Measurements from ENCODE around the gene RPS6KA3.
"Not testable (repeated sequence)": the region's sequence is repeated elsewhere in the genome, so short reads cannot be mapped to it uniquely, and the experiment has no call there.

RPS6KA3 gene

DNA sequence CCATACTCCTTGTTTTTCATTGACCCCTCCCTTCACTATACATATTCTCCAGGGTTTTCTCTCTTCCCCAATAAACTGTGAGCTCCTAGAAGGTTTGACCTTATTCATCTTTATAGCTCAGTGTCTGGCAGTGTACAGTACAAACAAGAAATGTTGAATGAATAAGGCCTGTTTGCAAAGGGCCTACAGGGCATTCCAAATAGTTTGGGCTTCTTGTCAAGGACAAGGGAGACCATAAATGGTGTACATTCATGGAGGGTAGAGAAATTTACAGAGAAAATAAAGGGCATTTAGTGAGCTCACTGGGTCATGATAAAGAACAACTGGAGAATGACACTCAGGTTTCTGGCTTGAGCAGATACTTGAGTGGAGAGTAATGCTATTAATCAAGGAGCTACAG is 77.5 kb downstream of the RPS6KA3 start:
- ATAC-seq (replicated peaks) = no peak
- Mint-ChIP-seq H3K4me3 (no peak overlapping the region), H3K27ac (peak overlapping the region; percentile 51 to 65), H3K27me3 (no peaks in the 10 kb centered on the region), H3K4me1 (ENCODE audit: low read depth in 2 of 2) (peaks cover 0 to 6% of the 10 kb centered on the region in 2 donors), H3K9me3 (no peaks in the 10 kb centered on the region), H3K36me3 (ENCODE audit: insufficient read depth) (peaks cover 67% of the 10 kb centered on the region)
- DNase-seq = no peak

DNA sequence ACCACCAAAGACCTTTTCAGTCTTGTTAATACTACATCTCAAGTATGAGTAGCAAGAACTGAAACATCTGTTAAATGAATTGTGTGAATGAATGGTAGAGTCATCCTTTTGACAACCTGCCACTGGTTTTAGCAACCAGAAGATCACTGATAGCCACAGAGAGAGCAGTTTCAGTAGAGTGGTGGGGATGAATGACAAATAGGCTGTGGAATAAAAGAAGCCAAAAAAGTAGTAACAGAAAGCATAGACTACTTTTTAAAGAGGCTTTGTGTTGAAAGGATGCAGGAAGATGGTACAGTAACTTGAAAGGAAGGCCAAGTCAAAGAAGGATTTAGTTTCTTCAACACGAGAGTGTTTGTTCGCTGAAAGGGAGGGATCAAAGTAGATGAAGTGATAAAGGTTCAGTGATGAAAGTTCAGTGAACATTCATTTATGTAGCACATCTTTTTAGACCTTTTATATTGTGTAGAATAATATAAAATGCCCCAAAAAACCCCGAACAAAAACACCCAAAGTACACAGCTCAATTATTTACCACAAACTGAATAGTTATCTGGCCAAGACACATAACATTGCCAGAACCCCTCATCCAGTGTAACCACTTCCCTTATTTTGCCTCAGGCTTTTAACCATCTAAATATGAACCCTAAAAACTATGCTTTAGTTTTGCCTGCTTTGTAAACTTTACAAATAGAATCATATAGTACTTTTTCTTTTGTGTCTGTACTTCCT is 84.9 kb downstream of the RPS6KA3 start:
- Mint-ChIP-seq H3K9me3 (no peaks in the 10 kb centered on the region), H3K27me3 (no peaks in the 10 kb centered on the region), H3K4me1 (ENCODE audit: low read depth in 2 of 2) (peaks cover 2 to 16% of the 10 kb centered on the region in 2 donors), H3K36me3 (ENCODE audit: insufficient read depth) (peaks cover 48% of the 10 kb centered on the region), H3K27ac (peak overlapping the region; percentile 59 to 68), H3K4me3 (peak overlapping the region in 1 of 2 donors; percentile 6)
- ATAC-seq (replicated peaks) (no peak), DNase-seq (no peak)

DNA sequence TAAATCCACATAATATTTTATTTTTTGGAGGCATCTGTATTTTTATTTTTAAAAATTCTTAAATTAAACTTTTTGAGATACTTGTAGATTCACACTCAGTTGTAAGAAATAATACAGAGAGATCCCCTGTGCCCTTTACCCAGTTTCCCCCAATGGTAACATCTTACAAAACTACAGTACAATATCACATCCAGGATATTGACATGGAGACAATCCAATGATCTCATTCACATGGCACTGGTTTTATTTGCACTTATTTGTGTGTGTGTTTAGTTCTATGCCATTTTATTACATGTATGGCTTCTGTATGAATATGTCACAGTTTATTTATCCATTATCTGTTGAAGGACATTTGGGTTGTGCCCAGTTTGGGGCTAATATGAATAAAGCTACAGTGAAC is 89.6 kb downstream of the RPS6KA3 start:
- no peak for DNase-seq
- Mint-ChIP-seq H3K9me3 (no peaks in the 10 kb centered on the region), H3K36me3 (ENCODE audit: insufficient read depth) (peaks cover 60% of the 10 kb centered on the region)

DNA sequence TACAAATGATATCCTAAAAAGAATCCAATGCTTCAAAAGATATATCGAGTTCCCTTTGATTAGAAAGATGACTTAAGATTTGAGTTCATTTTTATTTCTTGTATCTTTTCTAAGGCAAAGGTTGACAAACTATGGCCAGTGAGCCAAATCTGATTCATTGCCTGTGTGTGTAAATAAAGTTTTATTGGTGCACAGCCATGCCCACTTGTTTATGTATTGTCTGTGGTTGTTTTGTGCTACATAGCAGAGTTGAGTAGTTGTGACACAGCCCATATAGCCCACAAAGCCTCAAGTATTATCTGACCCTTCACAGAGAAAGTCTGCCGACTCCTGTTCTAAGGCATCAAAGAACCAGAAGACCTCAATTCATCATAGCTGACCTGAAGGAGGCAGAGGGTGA is 92.9 kb downstream of the RPS6KA3 start:
- Mint-ChIP-seq H3K27ac (no peak overlapping the region), H3K4me3 (no peak overlapping the region), H3K27me3 (no peaks in the 10 kb centered on the region), H3K36me3 (ENCODE audit: insufficient read depth) (peaks cover 70% of the 10 kb centered on the region), H3K4me1 (ENCODE audit: low read depth in 2 of 2) (peaks cover 0 to under 1% of the 10 kb centered on the region in 2 donors), H3K9me3 (no peaks in the 10 kb centered on the region)
- DNase-seq (no peak), ATAC-seq (replicated peaks) (no peak)

More for the DNA sequence above, 89.6 kb downstream of the RPS6KA3 start:
- Mint-ChIP-seq H3K27ac (no peak overlapping the region), H3K4me1 (ENCODE audit: low read depth in 2 of 2) (peaks cover 2 to 12% of the 10 kb centered on the region in 2 donors), H3K27me3 (no peaks in the 10 kb centered on the region), H3K4me3 (no peak overlapping the region)
- no peak for ATAC-seq (replicated peaks)

DNA sequence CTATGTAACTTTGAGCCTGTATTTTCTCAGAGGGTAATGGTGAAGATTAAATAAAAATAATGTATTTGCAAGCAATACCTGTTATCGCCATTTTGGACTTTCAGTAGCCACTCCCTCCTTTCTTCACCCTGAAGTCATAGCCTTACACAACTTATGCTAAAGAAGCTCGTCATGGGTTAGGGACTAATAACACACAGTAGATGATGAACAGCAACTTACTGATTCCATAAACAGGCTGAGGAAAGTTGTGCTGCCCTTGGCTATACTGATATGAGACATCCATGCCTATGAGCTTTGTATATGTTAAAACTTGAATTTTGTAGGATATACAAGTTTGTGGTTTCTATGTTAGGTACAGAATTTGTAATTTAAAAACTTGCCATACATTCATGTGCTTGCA is 93.4 kb downstream of the RPS6KA3 start:
- no peak overlapping the region for H3K27ac Mint-ChIP-seq
- no peak for DNase-seq
- no peak for ATAC-seq (replicated peaks)
- peaks cover 69% of the 10 kb centered on the region for H3K36me3 Mint-ChIP-seq (ENCODE audit: insufficient read depth)
- H3K4me3 Mint-ChIP-seq = no peak overlapping the region
- no peaks in the 10 kb centered on the region for H3K9me3 Mint-ChIP-seq
- no peaks in the 10 kb centered on the region for H3K4me1 Mint-ChIP-seq (ENCODE audit: low read depth in 2 of 2)
- no peaks in the 10 kb centered on the region for H3K27me3 Mint-ChIP-seq

- no peak overlapping the region for H3K4me3 Mint-ChIP-seq
- no peaks in the 10 kb centered on the region for H3K9me3 Mint-ChIP-seq
- no peaks in the 10 kb centered on the region for H3K4me1 Mint-ChIP-seq (ENCODE audit: low read depth in 2 of 2)
- peaks cover 79% of the 10 kb centered on the region for H3K36me3 Mint-ChIP-seq (ENCODE audit: insufficient read depth)
- no peaks in the 10 kb centered on the region for H3K27me3 Mint-ChIP-seq
- no peak overlapping the region for H3K27ac Mint-ChIP-seq
- DNase-seq (no peak), ATAC-seq (replicated peaks) (no peak)
These were observed 94.8 kb downstream of the RPS6KA3 start for GRCh38 chrX:20171887-20172286.

DNA sequence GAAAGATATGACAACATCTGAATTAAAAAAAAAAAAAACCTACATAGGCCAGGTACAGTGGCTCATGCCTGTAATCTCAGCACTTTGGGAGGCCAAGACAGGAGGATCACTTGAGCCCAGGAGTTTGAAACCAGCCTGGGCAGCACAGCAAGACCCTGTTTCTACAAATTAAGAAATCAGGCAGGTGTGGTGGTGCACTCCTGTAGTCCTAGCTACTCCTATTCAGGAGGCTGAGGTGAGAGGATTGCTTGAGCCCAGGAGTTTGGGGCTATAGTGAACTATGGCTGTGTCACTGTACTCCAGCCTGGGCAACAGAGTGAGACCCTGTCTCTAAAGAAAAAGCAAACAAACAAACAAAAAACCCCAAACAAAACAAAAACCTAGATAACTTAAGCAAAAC is 104.2 kb downstream of the RPS6KA3 start:
- DNase-seq; H3K4me1 Mint-ChIP-seq (ENCODE audit: low read depth in 2 of 2); H3K27ac Mint-ChIP-seq; ATAC-seq (replicated peaks); H3K9me3 Mint-ChIP-seq; H3K27me3 Mint-ChIP-seq; H3K4me3 Mint-ChIP-seq: not testable (repeated sequence)
- H3K36me3 Mint-ChIP-seq (ENCODE audit: insufficient read depth) = peaks cover 65% of the 10 kb centered on the region

DNA sequence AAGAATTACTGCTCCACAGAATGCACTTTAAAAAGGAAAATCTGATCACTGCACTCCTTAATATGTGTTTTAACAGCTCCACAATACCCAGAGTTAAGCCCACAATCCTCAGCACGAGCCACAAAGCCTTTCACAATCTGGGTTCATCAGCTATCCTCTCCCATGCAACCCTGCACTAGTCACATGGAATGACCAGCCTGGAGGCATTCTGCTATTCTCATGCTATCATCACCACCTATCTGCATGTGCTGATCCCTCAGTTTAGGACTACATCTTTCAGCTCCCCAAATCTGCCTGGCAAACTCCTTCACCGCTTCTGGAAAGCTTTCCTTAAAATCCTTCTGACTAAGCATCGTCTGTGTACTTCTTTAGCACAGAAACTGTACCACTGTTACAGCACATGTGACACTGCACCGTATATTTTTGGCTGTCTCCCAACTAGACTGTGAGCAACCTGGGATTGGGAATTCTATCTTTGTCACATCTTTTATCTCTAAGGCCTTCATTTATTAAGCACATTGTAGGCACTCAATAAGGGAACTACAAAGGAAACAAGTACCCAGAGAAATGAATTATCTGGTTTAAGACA is 106.8 kb downstream of the RPS6KA3 start:
- Mint-ChIP-seq H3K27me3 (no peaks in the 10 kb centered on the region), H3K4me3 (no peak overlapping the region), H3K36me3 (ENCODE audit: insufficient read depth) (peaks cover 73% of the 10 kb centered on the region), H3K4me1 (ENCODE audit: low read depth in 2 of 2) (no peaks in the 10 kb centered on the region), H3K9me3 (no peaks in the 10 kb centered on the region), H3K27ac (peak overlapping the region in 1 of 2 donors; percentile 31)
- no peak for DNase-seq
- ATAC-seq (replicated peaks) = no peak

GRCh38 chrX:20151689-20152088 is 115.0 kb downstream of the RPS6KA3 start:
- ATAC-seq (replicated peaks) (no peak), DNase-seq (no peak)
- Mint-ChIP-seq H3K27ac (peak overlapping the region in 1 of 2 donors; percentile 29), H3K9me3 (no peaks in the 10 kb centered on the region), H3K4me1 (ENCODE audit: low read depth in 2 of 2) (peaks cover 0 to 1% of the 10 kb centered on the region in 2 donors), H3K36me3 (ENCODE audit: insufficient read depth) (peaks cover 39% of the 10 kb centered on the region), H3K4me3 (no peak overlapping the region), H3K27me3 (no peaks in the 10 kb centered on the region)

- Mint-ChIP-seq H3K36me3 (ENCODE audit: insufficient read depth) (peaks cover 24% of the 10 kb centered on the region), H3K4me3 (no peak overlapping the region), H3K27me3 (no peaks in the 10 kb centered on the region), H3K9me3 (no peaks in the 10 kb centered on the region), H3K4me1 (ENCODE audit: low read depth in 2 of 2) (peaks cover 0 to 3% of the 10 kb centered on the region in 2 donors), H3K27ac (no peak overlapping the region)
- no peak for DNase-seq
- no peak for ATAC-seq (replicated peaks)
These were observed 117.4 kb downstream of the RPS6KA3 start for GRCh38 chrX:20149326-20149725.

DNA sequence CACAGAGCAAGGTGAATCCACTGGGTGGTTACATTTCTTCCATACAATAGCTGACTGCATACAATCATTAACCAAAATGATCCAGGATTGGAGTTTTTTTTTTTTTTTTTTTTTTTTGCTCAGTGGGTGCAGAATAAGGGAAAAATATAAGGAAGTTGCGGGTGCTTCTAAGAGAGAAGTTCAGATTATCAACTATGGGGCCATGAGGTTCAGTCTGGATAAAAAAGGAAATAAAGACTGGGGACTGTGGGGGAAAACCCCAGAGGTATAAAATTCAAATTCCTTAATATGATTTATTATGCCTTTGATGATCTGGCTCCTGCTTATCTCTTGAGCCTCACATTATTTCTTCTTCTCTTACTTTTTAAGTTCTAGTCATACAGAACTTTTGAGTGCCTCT is 119.1 kb downstream of the RPS6KA3 start:
- H3K4me3 Mint-ChIP-seq = no peak overlapping the region
- ATAC-seq (replicated peaks) = no peak

DNA sequence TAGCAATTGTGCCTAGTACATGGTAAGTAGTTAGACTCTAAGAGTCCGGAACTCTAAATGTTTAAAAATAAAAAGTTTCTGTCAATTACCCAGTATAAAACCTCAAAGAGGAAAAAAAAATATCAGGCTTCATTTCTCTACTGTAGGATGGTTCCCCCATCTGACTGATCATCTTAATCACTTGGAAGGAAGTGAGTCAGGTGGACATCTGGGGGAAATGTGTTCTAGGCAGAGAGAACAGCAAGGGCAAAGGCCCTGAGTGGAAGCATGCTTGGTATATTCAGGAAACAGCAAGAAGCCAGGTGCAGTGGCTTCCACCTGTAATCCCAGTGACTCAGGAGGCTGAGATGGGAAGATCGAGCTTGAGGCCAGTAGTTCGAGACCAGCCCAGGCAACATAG is 122.2 kb downstream of the RPS6KA3 start:
- ATAC-seq (replicated peaks) = no peak
- H3K27me3 Mint-ChIP-seq = no peaks in the 10 kb centered on the region
- peaks cover 8 to 10% of the 10 kb centered on the region in 2 donors for H3K4me1 Mint-ChIP-seq (ENCODE audit: low read depth in 2 of 2)
- DNase-seq = no peak
- no peaks in the 10 kb centered on the region for H3K9me3 Mint-ChIP-seq
- no peak overlapping the region for H3K27ac Mint-ChIP-seq
- no peak overlapping the region for H3K4me3 Mint-ChIP-seq
- H3K36me3 Mint-ChIP-seq (ENCODE audit: insufficient read depth) = peaks cover 15% of the 10 kb centered on the region

More for the DNA sequence above, 119.1 kb downstream of the RPS6KA3 start:
- Mint-ChIP-seq H3K4me1 (ENCODE audit: low read depth in 2 of 2) (peaks cover 0 to 3% of the 10 kb centered on the region in 2 donors), H3K36me3 (ENCODE audit: insufficient read depth) (peaks cover 14% of the 10 kb centered on the region), H3K9me3 (no peaks in the 10 kb centered on the region), H3K27me3 (no peaks in the 10 kb centered on the region), H3K27ac (no peak overlapping the region)
- DNase-seq = no peak

GRCh38 chrX:20143561-20143960 is 123.1 kb downstream of the RPS6KA3 start:
- peaks cover 13 to 16% of the 10 kb centered on the region in 2 donors for H3K4me1 Mint-ChIP-seq (ENCODE audit: low read depth in 2 of 2)
- no peaks in the 10 kb centered on the region for H3K27me3 Mint-ChIP-seq
- H3K27ac Mint-ChIP-seq = no peak overlapping the region
- peaks cover 20% of the 10 kb centered on the region for H3K36me3 Mint-ChIP-seq (ENCODE audit: insufficient read depth)
- no peak overlapping the region for H3K4me3 Mint-ChIP-seq
- H3K9me3 Mint-ChIP-seq = no peaks in the 10 kb centered on the region
- DNase-seq (no peak), ATAC-seq (replicated peaks) (no peak)

- Mint-ChIP-seq H3K9me3 (no peaks in the 10 kb centered on the region), H3K4me3 (peak overlapping the region; percentile 41 to 87), H3K4me1 (ENCODE audit: low read depth in 2 of 2) (peaks cover 12 to 16% of the 10 kb centered on the region in 2 donors), H3K27me3 (no peaks in the 10 kb centered on the region), H3K27ac (no peak overlapping the region), H3K36me3 (ENCODE audit: insufficient read depth) (peaks cover 24% of the 10 kb centered on the region)
- ATAC-seq (replicated peaks) (no peak), DNase-seq (no peak)
These were observed 123.6 kb downstream of the RPS6KA3 start for GRCh38 chrX:20143111-20143510.

All from effector memory CD8-positive, alpha-beta T cell (primary cell).